Activated T-cell treated with anti-CD3 and anti-CD28 coated beads, Interleukin-2, amount 50 U/mL, for 1 hour (primary cell): ENCODE results near the gene ARID1B.
"Not testable (repeated sequence)": the region's sequence is repeated elsewhere in the genome, so short reads cannot be mapped to it uniquely, and the experiment has no call there.

Source experiments
- DNase-seq: peaks from one replicate; pipeline ENCODE4 v3.0.0-alpha.2; 2020

The ARID1B gene

GRCh38 chr6:157120534-157121232 is 343.5 kb downstream of the ARID1B start:
- DNase-seq, result no peak

GRCh38 chr6:157121897-157122296 is 344.7 kb downstream of the ARID1B start:
- no peak for DNase-seq

- DNase-seq, result no peak
These were observed 346.1 kb downstream of the ARID1B start for GRCh38 chr6:157123234-157123633.

DNA sequence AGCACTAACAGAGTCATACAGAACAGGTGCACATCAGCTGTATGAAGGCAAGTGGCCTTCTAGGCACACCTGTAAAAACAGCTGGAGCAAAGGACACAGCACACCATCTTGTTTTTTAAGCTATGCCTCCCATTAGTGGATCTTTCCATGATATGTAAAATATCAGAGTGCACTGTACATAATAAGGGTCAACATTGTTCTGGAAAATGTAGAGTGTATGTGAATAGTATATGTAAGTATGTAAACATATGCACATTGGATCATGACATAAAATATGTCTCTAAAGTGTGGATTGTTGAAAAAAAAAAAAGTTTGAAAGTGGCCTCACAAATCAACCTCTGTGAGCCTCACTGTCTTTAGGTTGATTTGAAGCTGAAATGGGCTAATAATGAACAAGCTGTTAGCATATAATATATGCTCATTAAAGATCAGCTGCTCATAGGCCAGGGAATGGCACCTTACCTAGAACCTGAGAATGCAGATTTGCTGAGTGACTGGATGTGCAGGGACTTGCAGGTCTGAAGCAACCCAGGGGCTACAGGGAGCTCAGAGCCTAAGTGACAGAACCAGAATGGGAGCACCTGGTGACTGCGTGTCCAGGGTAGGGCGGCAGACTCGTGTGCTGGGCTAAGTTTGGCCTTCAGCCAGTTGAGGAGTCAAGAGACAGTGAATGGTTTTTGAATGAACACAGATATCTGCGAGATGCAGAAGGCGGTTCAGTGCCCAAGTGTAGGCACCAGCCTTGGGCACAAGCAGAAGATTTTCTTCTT is 347.5 kb downstream of the ARID1B start:
- DNase-seq, result no peak

- DNase-seq, result no peak
These were observed 348.4 kb downstream of the ARID1B start for GRCh38 chr6:157125531-157125930.

DNA sequence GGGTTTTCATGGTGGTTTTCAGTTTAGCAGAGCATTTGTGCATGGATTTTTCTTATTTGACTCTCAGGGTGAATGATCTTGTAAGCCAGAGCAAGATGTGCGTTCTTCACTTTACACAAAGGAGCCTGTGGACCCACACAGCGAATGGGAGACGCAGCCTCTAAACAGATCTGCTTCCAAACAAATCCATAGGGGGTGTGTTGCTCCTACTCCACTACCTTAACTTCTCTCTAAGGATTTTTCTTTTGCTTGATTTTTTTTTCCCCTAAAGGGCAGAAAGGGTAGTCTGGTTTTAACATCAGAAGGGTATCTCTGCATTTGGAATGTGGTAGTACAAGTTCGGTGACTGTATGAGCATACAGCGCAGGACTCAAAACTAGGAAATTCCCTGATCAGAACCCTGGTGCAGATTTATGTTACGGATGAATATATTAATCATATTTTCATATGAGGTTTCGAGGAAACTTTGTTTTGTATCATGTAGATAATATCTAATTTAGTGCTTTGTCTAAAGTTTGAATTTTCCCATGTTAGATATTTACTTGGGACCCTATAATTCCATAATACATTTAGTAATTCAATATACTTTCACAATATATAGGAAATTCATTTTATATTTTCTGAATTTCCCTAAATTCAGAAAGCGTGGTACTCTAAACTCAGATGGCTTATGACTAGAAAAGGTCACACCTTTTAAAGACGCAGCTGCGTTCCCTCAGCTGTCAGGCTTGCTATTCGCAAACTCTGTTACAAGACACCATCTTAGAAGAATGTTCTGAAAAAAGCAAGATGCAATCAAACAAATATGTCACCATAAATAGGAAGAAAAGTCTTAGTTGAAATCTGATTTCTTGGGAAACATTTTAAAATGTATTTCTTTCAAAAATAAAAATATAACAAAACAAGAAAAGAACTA is 349.3 kb downstream of the ARID1B start:
- no peak for DNase-seq

DNA sequence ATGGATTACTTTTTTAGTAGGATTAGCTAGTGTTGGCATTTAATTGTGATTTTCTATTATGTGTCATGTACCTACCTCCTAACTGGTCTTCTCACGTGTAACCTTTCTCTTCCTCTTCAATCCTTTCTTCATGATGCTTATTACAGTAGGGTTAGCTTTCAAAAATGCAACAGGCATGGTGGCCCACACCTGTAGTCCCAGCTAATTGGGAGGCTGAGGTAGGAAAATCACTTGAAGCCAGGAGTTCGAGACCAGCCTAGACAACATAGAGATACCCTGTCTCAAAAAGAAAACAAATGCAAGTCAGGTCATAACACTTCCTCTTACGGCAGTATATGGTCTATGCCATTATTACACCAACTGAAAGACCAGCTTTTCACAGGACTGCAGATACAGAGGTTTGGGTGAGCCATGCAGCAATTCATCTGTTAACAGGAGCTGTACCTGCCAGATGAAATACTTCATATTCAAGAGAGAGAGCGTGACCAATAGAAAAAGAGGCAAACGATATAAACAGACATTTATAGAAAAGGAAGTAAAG is 351.1 kb downstream of the ARID1B start:
- no peak for DNase-seq

DNA sequence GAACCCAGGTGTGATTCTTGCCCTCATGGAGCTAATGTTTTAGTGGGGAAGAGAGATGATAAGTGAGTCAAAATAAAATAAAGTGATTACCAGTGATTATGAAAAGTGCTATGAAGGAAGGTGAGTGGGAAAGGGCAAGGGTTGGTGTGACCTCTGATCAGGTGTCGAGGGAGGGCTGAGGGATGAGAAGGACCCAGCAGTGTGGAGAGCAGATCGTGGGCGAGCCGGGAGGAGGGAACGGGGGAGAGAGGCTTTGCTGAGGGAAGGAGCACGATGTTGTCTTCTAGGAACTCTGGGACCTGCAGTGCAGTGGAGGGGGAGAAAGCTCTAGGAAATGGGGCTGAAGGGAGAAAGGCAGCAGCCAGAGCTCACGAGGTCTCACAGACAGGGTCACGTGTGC is 354.1 kb downstream of the ARID1B start:
- DNase-seq, result no peak

GRCh38 chr6:157133856-157134255 is 356.7 kb downstream of the ARID1B start:
- no peak for DNase-seq

GRCh38 chr6:157134402-157135047 is 357.3 kb downstream of the ARID1B start:
- DNase-seq, result no peak

DNA sequence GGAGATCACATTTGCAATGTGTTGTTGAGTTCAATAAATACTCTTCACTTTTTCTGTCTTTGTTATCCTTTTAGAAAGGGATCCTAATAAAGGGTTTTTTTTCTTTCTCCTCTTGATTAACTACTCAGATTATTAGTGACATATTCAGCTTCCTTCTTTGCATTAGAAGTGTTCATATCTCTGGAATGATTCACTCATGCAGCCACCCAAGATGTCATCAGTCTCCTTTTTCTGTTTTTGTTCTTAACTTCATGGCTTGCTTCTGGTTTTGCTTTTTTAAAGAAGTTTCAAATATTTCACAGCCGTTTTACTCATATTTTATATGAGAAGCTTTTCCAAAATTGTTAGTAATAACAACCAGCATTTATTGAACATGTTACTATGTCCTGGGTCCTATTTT is 358.5 kb downstream of the ARID1B start:
- DNase-seq, result no peak

GRCh38 chr6:157137501-157137900 is 360.3 kb downstream of the ARID1B start:
- DNase-seq, result no peak

- no peak for DNase-seq
These were observed 362.0 kb downstream of the ARID1B start for GRCh38 chr6:157139054-157139708.

DNA sequence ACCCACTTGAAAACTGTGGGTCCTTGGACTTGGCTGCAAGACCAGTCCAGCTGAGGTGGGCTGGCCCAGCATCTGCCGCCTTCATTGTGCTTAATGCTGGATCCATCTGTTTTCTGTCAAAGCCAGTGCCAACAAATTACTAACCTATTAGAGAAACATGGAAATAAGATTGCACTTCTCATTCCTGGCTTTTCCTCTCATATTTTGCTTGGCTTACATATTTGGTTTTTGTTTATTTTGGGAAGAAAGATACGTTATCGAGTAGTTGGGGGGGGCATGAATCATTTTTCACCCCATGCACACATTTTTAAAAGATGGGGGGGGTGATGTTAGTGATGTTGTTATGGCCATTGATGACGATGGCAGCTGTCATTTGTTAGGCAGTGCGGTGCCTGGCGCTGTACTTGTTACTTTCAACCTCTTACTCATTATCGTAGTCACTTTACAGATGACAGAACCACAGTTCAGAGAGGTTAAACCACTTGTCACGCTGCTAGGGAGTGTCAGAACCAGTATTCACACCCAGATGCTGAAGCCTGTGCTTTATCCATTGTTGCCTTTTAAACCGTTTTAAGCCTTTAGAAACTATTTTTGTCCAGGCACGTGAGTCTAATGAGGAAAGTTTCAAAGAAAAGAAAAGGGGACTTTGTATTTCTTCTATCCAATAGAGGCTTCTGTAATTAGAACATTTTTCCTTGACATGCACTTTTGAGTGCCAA is 366.2 kb downstream of the ARID1B start:
- no peak for DNase-seq

- no peak for DNase-seq
These were observed 367.0 kb downstream of the ARID1B start for GRCh38 chr6:157143890-157144798.

DNA sequence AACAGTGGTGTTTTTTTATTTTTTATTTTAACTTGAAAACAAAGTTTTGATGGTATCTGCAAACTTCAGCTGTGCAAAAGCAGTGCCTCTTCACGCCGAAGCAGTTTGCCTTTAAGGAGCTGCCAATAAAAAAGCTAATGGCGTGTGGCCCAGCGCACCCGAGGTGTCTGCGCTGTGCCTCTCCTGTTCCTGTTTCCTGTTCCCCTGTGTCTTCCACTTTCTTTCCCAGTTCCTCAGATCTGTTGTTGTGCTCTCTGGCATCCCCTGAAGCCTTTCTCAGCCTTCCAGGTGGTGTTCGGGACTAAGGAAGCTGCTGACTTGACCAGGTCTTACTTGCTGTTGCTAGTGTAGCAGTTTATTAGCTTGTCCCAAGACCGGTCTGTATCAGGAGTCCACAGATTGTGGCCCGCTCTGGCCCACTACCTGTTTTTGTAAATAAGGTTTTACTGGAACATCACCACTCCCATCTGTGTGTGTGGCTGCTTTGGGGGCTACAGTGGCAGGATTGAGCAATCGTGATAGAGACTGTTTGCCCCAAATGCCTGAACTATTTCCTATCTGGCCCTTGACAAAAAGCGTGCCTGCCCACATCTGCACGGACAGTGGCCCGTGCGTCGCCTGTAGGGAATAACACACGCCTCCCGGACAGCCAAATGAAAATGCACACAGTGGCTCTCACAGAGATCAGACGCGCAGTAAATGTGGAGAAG is 367.8 kb downstream of the ARID1B start:
- no peak for DNase-seq

DNA sequence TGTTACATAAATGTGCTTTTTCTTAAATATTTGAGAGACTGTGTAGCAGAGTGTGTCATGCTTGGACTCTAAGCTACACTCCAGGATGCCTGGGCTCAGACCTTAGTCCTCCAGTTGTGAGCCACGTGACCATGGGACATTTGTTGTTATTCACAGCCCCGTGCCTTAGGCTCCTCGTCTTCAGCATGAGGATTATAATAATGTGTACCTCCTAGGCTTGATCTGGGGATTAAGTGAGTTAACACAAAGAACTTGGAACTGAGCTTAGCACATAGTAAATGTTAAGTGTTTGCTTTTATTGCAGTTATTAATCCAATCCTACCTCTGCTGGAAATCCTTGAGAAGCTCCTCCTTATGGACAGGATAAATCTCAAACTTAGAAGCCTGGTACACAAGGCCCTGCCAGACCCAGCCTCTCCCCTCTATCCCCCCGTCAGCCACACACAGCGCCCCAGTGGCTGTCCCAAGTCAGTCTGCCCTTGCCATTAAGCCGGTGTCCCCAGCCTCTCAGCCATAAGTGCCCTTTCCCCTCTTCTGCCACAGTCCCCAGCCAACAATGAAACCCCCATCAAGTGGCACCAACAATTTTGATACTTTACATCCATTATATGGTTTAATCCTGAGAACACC is 368.6 kb downstream of the ARID1B start:
- no peak for DNase-seq

- not testable (repeated sequence) for DNase-seq
These were observed 370.2 kb downstream of the ARID1B start for GRCh38 chr6:157147054-157148026.
